AG04449 (cell line): Measurements from ENCODE around the gene AGAP1.

Source experiments
- CTCF ChIA-PET: fragments of 350-600 bp; formaldehyde crosslinking; extraction: SDS; loops from one replicate; lab custom pipeline; 2021; ENCODE audit warnings: antibody characterized with exemption; lab: Yijun Ruan, JAX
- POLR2A ChIA-PET: fragments of 400-600, 350-600 bp; formaldehyde crosslinking; extraction: SDS; loops from one replicate; lab custom pipeline; 2020; ENCODE audit warnings: antibody characterized with exemption, inconsistent platforms; lab: Yijun Ruan, JAX
- DNase-seq: peaks from one replicate; pipeline ENCODE4 v3.0.0-alpha.2; 2010; ENCODE audit warnings: low read depth, low spot score
- H3K4me3 ChIP-seq: 2 replicates; pipeline ENCODE4 v1.5.1; 2011; ENCODE audit warnings: low read depth, mild to moderate bottlenecking, control low read depth, low read length
- CTCF ChIP-seq: IDR thresholded peaks from one replicate; pipeline ENCODE4 v1.5.1; 2011; ENCODE audit warnings: mild to moderate bottlenecking, moderate library complexity, low read length, control low read depth, inconsistent platforms; ENCODE audit not compliant: insufficient read depth; ENCODE audit errors: missing control alignments

AGAP1 gene

GRCh38 chr2:235575904-235576303, 82.1 kb downstream of the AGAP1 start:
- TF ChIP-seq CTCF: no peak
- ChIA-PET POLR2A (no interaction called here), CTCF (interaction anchor here (1.5 to 15.9 kb wide), 4 partner anchors 14 to 170 kb away, joined by 3 to 137 read pairs (median 4); no protein-coding TSS in a partner anchor)
- DNase-seq: no peak
- no peak overlapping the region for H3K4me3 ChIP-seq

GRCh38 chr2:235576337-235576910, 82.6 kb downstream of the AGAP1 start:
- POLR2A ChIA-PET: no interaction called here
- H3K4me3 ChIP-seq: no peak overlapping the region
- CTCF ChIA-PET: interaction anchor here (1.5 to 15.9 kb wide), 4 partner anchors 13 to 170 kb away, joined by 3 to 137 read pairs (median 4); no protein-coding TSS in a partner anchor
- TF ChIP-seq CTCF: no peak
- no peak for DNase-seq

- POLR2A ChIA-PET: interaction anchor here (1.2 kb wide), 1 partner anchor 28 kb away, joined by 3 read pairs; no protein-coding TSS in a partner anchor
- no peak overlapping the region for H3K4me3 ChIP-seq
- no peak for TF ChIP-seq CTCF
- no peak for DNase-seq
- CTCF ChIA-PET: interaction anchor here (1.5 to 15.9 kb wide), 3 partner anchors 15 to 169 kb away, joined by 3 to 137 read pairs (median 5); no protein-coding TSS in a partner anchor
These were observed 83.8 kb downstream of the AGAP1 start for GRCh38 chr2:235577404-235578330.

- H3K4me3 ChIP-seq: no peak overlapping the region
- DNase-seq: no peak
- no peak for TF ChIP-seq CTCF
- CTCF ChIA-PET: interaction anchor here (0.9 to 15.9 kb wide), 3 partner anchors 10 to 91 kb away, joined by 3 to 137 read pairs (median 4); no protein-coding TSS in a partner anchor
- POLR2A ChIA-PET: no interaction called here
These were observed 85.3 kb downstream of the AGAP1 start for GRCh38 chr2:235579128-235579527.

- ChIA-PET CTCF (interaction anchor here (0.7 to 15.9 kb wide), 3 partner anchors 10 to 29 kb away, joined by 4 to 137 read pairs (median 4); no protein-coding TSS in a partner anchor), POLR2A (no interaction called here)
- H3K4me3 ChIP-seq: no peak overlapping the region
- no peak for DNase-seq
- TF ChIP-seq CTCF: no peak
These were observed 86.7 kb downstream of the AGAP1 start for GRCh38 chr2:235580426-235581157.
